BE2C (cell line): ENCODE data around the gene PTPRM.
"Not testable (repeated sequence)": the region's sequence is repeated elsewhere in the genome, so short reads cannot be mapped to it uniquely, and the experiment has no call there.

ENCODE experiments used
- DNase-seq: peaks from one replicate; pipeline ENCODE4 v3.0.0-alpha.2; 2020
- H3K27me3 ChIP-seq: fragments of 250-450 bp; sonication (Bioruptor Pico); 2 replicates; pipeline ENCODE4 v1.5.1; 2020; ENCODE audit warnings: mild to moderate bottlenecking
- H3K36me3 ChIP-seq: fragments of 250-450 bp; sonication (Bioruptor Pico); 2 replicates; pipeline ENCODE4 v1.5.1; 2020; ENCODE audit warnings: mild to moderate bottlenecking
- H3K4me1 ChIP-seq: fragments of 250-450 bp; sonication (Bioruptor Pico); 2 replicates; pipeline ENCODE4 v1.5.1; 2020
- H3K4me3 ChIP-seq: 2 replicates; pipeline ENCODE4 v1.5.1; 2011; ENCODE audit warnings: low read depth, low read length
- H3K9me3 ChIP-seq: fragments of 250-450 bp; sonication (Bioruptor Pico); 2 replicates; pipeline ENCODE4 v1.5.1; 2020
- CTCF ChIP-seq: IDR thresholded peaks from 2 replicates; pipeline ENCODE4 v1.5.1; 2012; ENCODE audit warnings: mild to moderate bottlenecking, low read depth, low read length

The PTPRM gene

DNA sequence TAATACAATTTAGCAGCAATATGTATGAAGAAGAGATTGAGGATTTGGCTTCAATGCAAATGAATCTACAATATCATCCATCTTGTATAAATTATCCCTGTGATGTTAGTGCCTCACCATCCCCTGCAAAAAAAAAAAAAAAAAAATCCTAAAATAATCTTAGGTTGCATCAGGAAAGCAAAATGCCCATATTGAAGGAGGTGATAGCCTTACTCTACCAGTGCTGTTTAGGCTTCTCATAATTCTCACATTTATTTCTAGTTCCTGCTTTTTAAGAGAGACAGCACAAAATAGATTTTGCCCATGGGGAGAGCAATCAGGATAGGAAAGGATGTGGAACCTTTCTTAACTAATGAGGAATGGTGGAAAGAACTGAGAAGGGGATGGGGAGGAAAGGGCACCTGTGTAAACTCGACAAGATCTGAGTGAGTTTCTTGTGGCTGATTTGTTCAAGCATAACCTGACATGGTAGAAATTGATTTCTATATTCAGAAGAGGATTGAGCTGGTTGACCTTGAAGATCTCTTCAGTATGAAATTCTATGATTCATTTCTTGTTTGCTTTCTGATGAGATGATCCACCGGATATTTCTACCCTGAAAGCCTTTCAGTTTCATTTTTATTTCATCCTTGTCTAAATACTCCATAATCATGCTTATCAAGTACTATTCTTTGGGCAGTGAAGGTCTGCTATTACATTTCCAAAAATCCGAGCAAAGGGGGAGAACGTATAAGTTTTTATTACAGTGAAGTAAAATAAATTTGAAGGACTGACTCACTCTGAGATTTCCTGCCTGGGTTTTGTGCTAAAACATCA is 391.2 kb downstream of the PTPRM start:
- TF ChIP-seq CTCF = no peak
- H3K27me3 ChIP-seq = no peaks in the 10 kb centered on the region
- no peaks in the 10 kb centered on the region for H3K36me3 ChIP-seq
- no peaks in the 10 kb centered on the region for H3K9me3 ChIP-seq
- H3K4me1 ChIP-seq = no peaks in the 10 kb centered on the region
- H3K4me3 ChIP-seq = no peak overlapping the region
- no peak for DNase-seq

DNA sequence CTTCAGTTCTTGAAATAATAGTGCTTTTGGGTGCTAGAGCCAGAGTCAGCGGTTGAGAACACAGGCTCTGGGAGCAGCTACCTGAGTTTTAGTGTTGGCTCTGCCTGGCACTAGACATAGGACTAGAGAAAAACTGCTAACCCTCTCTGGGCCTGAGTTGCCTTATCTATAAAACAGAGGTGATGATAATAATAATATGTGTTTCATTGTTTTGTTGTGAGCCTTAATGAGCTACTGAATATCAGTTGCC is 391.7 kb downstream of the PTPRM start:
- no peak overlapping the region for H3K4me3 ChIP-seq
- no peaks in the 10 kb centered on the region for H3K36me3 ChIP-seq
- no peaks in the 10 kb centered on the region for H3K9me3 ChIP-seq
- TF ChIP-seq CTCF = no peak
- no peak for DNase-seq
- no peaks in the 10 kb centered on the region for H3K4me1 ChIP-seq
- no peaks in the 10 kb centered on the region for H3K27me3 ChIP-seq

DNA sequence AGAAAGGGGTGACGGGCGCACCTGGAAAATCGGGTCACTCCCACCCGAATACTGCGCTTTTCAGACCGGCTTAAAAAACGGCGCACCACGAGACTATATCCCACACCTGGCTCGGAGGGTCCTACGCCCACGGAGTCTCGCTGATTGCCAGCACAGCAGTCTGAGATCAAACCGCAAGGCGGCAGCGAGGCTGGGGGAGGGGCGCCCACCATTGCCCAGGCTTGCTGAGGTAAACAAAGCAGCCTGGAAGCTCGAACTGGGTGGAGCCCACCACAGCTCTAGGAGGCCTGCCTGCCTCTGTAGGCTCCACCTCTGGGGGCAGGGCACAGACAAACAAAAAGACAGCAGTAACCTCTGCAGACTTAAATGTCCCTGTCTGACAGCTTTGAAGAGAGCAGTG is 399.6 kb downstream of the PTPRM start:
- DNase-seq, H3K9me3 ChIP-seq, H3K4me1 ChIP-seq, H3K36me3 ChIP-seq, H3K27me3 ChIP-seq, H3K4me3 ChIP-seq: not testable (repeated sequence)

DNA sequence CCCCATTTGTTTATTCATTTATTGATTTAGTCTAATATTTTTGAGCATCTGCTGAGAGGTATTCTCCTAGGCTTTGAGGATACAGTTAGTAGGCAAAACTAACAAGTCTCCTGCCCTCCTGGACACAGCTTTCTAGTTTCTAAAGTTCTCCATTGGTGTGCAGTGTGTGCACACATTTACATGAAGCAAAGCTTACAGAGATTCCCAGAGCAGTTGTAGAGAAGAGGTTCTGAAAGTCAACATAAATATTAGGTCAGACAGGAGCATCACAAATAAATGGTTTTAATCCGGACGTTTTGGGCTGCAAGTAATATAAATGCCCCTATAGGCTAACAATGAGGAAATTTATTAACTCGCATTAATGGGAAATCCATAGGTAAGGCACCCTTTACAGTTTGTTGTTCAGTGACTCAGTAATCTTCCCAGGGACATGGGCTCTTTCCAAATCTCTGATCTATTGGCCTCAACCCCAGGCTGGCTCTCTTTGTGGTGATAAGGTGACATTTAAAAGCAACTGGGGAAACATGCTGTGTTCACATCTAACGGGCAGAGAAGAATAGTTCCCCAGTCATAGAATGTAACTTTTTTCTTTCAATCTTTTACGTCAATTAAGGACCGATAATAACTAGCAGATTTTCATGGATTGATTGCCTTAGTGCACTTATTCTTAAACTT is 407.2 kb downstream of the PTPRM start:
- DNase-seq = no peak
- TF ChIP-seq CTCF = no peak
- no peak overlapping the region for H3K4me3 ChIP-seq
- H3K9me3 ChIP-seq = no peaks in the 10 kb centered on the region
- H3K36me3 ChIP-seq = no peaks in the 10 kb centered on the region
- no peaks in the 10 kb centered on the region for H3K27me3 ChIP-seq
- no peaks in the 10 kb centered on the region for H3K4me1 ChIP-seq

- no peaks in the 10 kb centered on the region for H3K4me1 ChIP-seq
- H3K4me3 ChIP-seq = no peak overlapping the region
- TF ChIP-seq CTCF = no peak
- H3K9me3 ChIP-seq = no peaks in the 10 kb centered on the region
- DNase-seq = no peak
- H3K27me3 ChIP-seq = no peaks in the 10 kb centered on the region
- H3K36me3 ChIP-seq = no peaks in the 10 kb centered on the region
These were observed 410.8 kb downstream of the PTPRM start for GRCh38 chr18:7977897-7978296.

GRCh38 chr18:7978834-7979233 is 411.7 kb downstream of the PTPRM start:
- no peaks in the 10 kb centered on the region for H3K27me3 ChIP-seq
- H3K36me3 ChIP-seq = no peaks in the 10 kb centered on the region
- H3K4me1 ChIP-seq = no peaks in the 10 kb centered on the region

More at GRCh38 chr18:7978834-7979233, 411.7 kb downstream of the PTPRM start:
- Histone ChIP-seq H3K4me3 (no peak overlapping the region), H3K9me3 (no peaks in the 10 kb centered on the region)
- TF ChIP-seq CTCF = no peak
- no peak for DNase-seq
